C4-2B (cell line): ENCODE data around the gene CUX1.
"Not testable (repeated sequence)": the region's sequence is repeated elsewhere in the genome, so short reads cannot be mapped to it uniquely, and the experiment has no call there.

Source experiments
- H3K27ac ChIP-seq: fragments of 450-650 bp; 2 replicates; pipeline ENCODE4 v1.5.1; 2017
- CTCF ChIP-seq: fragments of 450-650 bp; conservative IDR thresholded peaks from 2 replicates; pipeline ENCODE4 v1.5.1; 2017; ENCODE audit warnings: mild to moderate bottlenecking
- ZFX ChIP-seq: fragments of 450-650 bp; IDR thresholded peaks from 2 replicates; pipeline ENCODE4 v1.6.1; 2017

Gene CUX1

GRCh38 chr7:102321351-102322201 is 504.1 kb downstream of the CUX1 start:
- no peak for TF ChIP-seq ZFX
- no peak for TF ChIP-seq CTCF
- H3K27ac ChIP-seq = no peak overlapping the region

- TF ChIP-seq CTCF (no peak), ZFX (no peak)
- no peak overlapping the region for H3K27ac ChIP-seq
These were observed 504.8 kb downstream of the CUX1 start for GRCh38 chr7:102322202-102322715.

GRCh38 chr7:102323914-102324195 is 506.4 kb downstream of the CUX1 start:
- H3K27ac ChIP-seq = no peak overlapping the region
- TF ChIP-seq CTCF (no peak), ZFX (no peak)

- not testable (repeated sequence) for H3K27ac ChIP-seq
These were observed 507.7 kb downstream of the CUX1 start for GRCh38 chr7:102325106-102325505.

GRCh38 chr7:102326157-102326889 is 508.9 kb downstream of the CUX1 start:
- TF ChIP-seq ZFX (no peak), CTCF (no peak; the same call in 1 of the 2 replicates)
- no peak overlapping the region for H3K27ac ChIP-seq

GRCh38 chr7:102327183-102327582 is 509.8 kb downstream of the CUX1 start:
- H3K27ac ChIP-seq = not testable (repeated sequence)

GRCh38 chr7:102328863-102329262 is 511.4 kb downstream of the CUX1 start:
- H3K27ac ChIP-seq = not testable (repeated sequence)

GRCh38 chr7:102329366-102329765 is 511.9 kb downstream of the CUX1 start:
- H3K27ac ChIP-seq = not testable (repeated sequence)

- not testable (repeated sequence) for H3K27ac ChIP-seq
These were observed 513.4 kb downstream of the CUX1 start for GRCh38 chr7:102330666-102331460.
